Measurements from ENCODE around the gene DEPP1. TPM values are rescaled to one million over a fixed set of nuclear protein-coding genes. Genes with fewer than 3 reads are reported as not detected.

DEPP1 gene
- total and polyA plus RNA-seq, 2 of the 13 experiments (the other 11 are each of a cell fraction or from before 2014, with no cell fraction given), result 14.8 to 270 TPM

DNA sequence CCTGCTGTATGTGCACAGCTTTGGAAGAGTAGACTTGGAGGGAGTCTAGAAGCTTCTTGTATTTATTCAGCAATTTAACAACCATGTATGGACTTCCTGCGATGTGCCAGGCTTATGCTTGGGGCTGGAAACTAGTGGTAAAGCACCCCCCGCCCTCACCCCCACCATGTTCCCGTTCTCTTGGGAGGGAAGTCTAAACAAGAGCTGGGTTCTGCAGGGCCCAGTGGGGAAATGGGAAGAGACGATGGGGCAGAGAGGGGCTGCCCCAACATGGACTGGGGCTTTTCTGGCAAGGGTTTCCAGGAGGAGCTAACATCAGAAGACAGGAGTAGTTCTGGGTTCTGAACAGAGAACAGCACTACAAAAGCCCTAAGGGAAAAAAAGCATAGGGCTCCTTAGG is 11.0 kb downstream of the DEPP1 start:
- ChIA-PET CTCF (ENCODE audit: low intra/inter-chr PET ratio, low total read pairs) (no interaction called here), POLR2A (interaction anchor here (1.1 to 13.2 kb wide), 5 partner anchors 8 to 708 kb away, joined by 3 to 407 read pairs (median 9); partner anchors contain the start of genes DEPP1 and RASSF4)
- DNase-seq (ENCODE audit: low spot score) (no peak), ATAC-seq (no peak), FAIRE-seq (no peak)
- H3K4me2 ChIP-seq (ENCODE audit: low read depth, low read length), result no peak overlapping the region
- H2AFZ ChIP-seq (ENCODE audit: low read length), result no peak overlapping the region
- peaks cover 62% of the 10 kb centered on the region for H3K4me1 ChIP-seq (ENCODE audit: insufficient read depth, low read length)
- H3K9ac ChIP-seq (ENCODE audit: insufficient read depth, low read depth, low read length), result no peak overlapping the region
- no peak overlapping the region for H3K4me3 ChIP-seq (replicated peaks in 1 of 3; ENCODE audit: insufficient read depth in 1 of 3, low read depth in 2 of 3, low read length in 3 of 3)
- BruUV-seq (replicated peaks), result no TSS peak
- peaks cover 53% of the 10 kb centered on the region for H3K79me2 ChIP-seq (ENCODE audit: insufficient read depth, low read length)
- intact Hi-C loops (cut with micrococcal nuclease; ENCODE audit: unreplicated experiment) (no loop called here), in situ Hi-C loops (cut with HindIII; ENCODE audit: extremely low pct_ligation_motif_present, low pct_unique_long_range_greater_than_20kb) (loop anchor here (25.0 kb wide), 1 partner anchor 1555 kb away; the partner anchor contains the start of gene HNRNPF)
- no peaks in the 10 kb centered on the region for H3K27me3 ChIP-seq (ENCODE audit: control insufficient read depth in 1 of 2, insufficient read depth in 2 of 2, low read length in 2 of 2)
- H3K27ac ChIP-seq (ENCODE audit: extremely low read length, insufficient read depth, low read length), result no peak overlapping the region
- H3K36me3 ChIP-seq (replicated peaks in 1 of 2; ENCODE audit: control insufficient read depth in 1 of 2, insufficient read depth in 2 of 2, low read length in 2 of 2), result peaks cover 15 to 45% of the 10 kb centered on the region in 2 experiments; a peak in 4 of 5 replicates
- WGBS (ENCODE audit: low lambda C conversion rate), result 98% methylated on average over 4 of the region's 4 CpGs
- peaks cover 9% of the 10 kb centered on the region; the same call in 1 of the 2 replicates for H4K20me1 ChIP-seq (ENCODE audit: insufficient read depth, low read length)
- H3K9me3 ChIP-seq (ENCODE audit: low read length), result no peaks in the 10 kb centered on the region
- TF ChIP-seq BCL6 (CRISPR knock-in tag; IDR thresholded peaks at IDR 0.05) (no peak), ZNF652 (CRISPR knock-in tag; IDR thresholded peaks at IDR 0.05; ENCODE audit: borderline replicate concordance, low read depth) (no peak), PAWR (CRISPR knock-in tag; IDR thresholded peaks at IDR 0.05; ENCODE audit: borderline replicate concordance) (no peak), ISL2 (CRISPR knock-in tag; IDR thresholded peaks at IDR 0.05) (no peak), NR2F2 (IDR thresholded peaks at IDR 0.05; ENCODE audit: borderline replicate concordance, low read depth) (no peak), YY1 (IDR thresholded peaks at IDR 0.05; ENCODE audit: insufficient read depth, insufficient replicate concordance, low read depth, low read length) (no peak)
- TF ChIP-seq, protein P1, sequence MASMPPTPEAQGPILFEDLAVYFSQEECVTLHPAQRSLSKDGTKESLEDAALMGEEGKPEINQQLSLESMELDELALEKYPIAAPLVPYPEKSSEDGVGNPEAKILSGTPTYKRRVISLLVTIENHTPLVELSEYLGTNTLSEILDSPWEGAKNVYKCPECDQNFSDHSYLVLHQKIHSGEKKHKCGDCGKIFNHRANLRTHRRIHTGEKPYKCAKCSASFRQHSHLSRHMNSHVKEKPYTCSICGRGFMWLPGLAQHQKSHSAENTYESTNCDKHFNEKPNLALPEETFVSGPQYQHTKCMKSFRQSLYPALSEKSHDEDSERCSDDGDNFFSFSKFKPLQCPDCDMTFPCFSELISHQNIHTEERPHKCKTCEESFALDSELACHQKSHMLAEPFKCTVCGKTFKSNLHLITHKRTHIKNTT (CRISPR knock-in tag; IDR thresholded peaks at IDR 0.05), result no peak
- TF ChIP-seq, protein P2, sequence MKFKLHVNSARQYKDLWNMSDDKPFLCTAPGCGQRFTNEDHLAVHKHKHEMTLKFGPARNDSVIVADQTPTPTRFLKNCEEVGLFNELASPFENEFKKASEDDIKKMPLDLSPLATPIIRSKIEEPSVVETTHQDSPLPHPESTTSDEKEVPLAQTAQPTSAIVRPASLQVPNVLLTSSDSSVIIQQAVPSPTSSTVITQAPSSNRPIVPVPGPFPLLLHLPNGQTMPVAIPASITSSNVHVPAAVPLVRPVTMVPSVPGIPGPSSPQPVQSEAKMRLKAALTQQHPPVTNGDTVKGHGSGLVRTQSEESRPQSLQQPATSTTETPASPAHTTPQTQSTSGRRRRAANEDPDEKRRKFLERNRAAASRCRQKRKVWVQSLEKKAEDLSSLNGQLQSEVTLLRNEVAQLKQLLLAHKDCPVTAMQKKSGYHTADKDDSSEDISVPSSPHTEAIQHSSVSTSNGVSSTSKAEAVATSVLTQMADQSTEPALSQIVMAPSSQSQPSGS (CRISPR knock-in tag; IDR thresholded peaks at IDR 0.05), result no peak
- TF ChIP-seq, protein P3, sequence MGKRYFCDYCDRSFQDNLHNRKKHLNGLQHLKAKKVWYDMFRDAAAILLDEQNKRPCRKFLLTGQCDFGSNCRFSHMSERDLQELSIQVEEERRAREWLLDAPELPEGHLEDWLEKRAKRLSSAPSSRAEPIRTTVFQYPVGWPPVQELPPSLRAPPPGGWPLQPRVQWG (CRISPR knock-in tag; IDR thresholded peaks at IDR 0.05; ENCODE audit: borderline replicate concordance, low read depth), result no peak
